Neural progenitor cell (in vitro differentiated cells): Measurements from ENCODE around the gene ALDH3A1.

Experiments
- CTCF ChIP-seq: fragments of 200-600 bp; sonication (generic); IDR thresholded peaks from 2 replicates; pipeline ENCODE4 v1.5.1; 2017; ENCODE audit warnings: antibody characterized with exemption, mild to moderate bottlenecking
- EZH2 ChIP-seq: fragments of 200-600 bp; sonication (generic); IDR thresholded peaks from 2 replicates; pipeline ENCODE4 v1.6.1; 2017; ENCODE audit warnings: antibody characterized with exemption, mild to moderate bottlenecking, moderate library complexity
- EZH2phosphoT487 ChIP-seq: fragments of 200-600 bp; sonication (generic); IDR thresholded peaks from 2 replicates; pipeline ENCODE4 v1.6.1; 2017; ENCODE audit warnings: antibody characterized with exemption

- no peak for TF ChIP-seq CTCF
- no peak for TF ChIP-seq EZH2phosphoT487
- no peak for TF ChIP-seq EZH2
Measured at GRCh38 chr17:19773534-19773933, 25.4 kb upstream of the ALDH3A1 start.
